Upper lobe of left lung (tissue), 6 donors: ENCODE results near the gene SEMA4A. TPM values are rescaled to one million over a fixed set of nuclear protein-coding genes. Genes with fewer than 3 reads are reported as not detected.
A peak's percentile ranks its signal among the peaks of the same experiment; 100 is the strongest.

Experiments used
- ATAC-seq, 2 donors: fragments of 200-7000 bp; cut with Tn5 transposase; one replicate each; pipeline ENCODE4 v1.9.1; 2022; ENCODE audit warnings: mild to moderate bottlenecking in 2 of 2, moderate library complexity in 2 of 2; ENCODE audit not compliant: low FRiP score in 2 of 2
- DNase-seq, 2 donors: peaks; one replicate each; pipeline ENCODE4 v3.0.0-alpha.2; 2019 to 2020
- H3K27ac ChIP-seq, 4 donors: fragments of 200-600 bp; sonication (generic); one replicate each; pipeline ENCODE4 v1.5.1; 2016 to 2019
- H3K27me3 ChIP-seq, 4 donors: fragments of 200-600 bp; sonication (generic); one replicate each; pipeline ENCODE4 v1.5.1; 2017 to 2019
- H3K36me3 ChIP-seq, 4 donors: fragments of 200-600 bp; sonication (generic); one replicate each; pipeline ENCODE4 v1.5.1; 2016 to 2019
- H3K4me1 ChIP-seq, 4 donors: fragments of 200-600 bp; sonication (generic); one replicate each; pipeline ENCODE4 v1.5.1; 2018 to 2019
- H3K4me3 ChIP-seq, 4 donors: fragments of 200-600 bp; sonication (generic); one replicate each; pipeline ENCODE4 v1.5.1; 2017 to 2019; ENCODE audit warnings: mild to moderate bottlenecking in 2 of 4, moderate library complexity in 1 of 4
- H3K9me3 ChIP-seq, 4 donors: fragments of 200-600 bp; sonication (generic); one replicate each; pipeline ENCODE4 v1.5.1; 2018 to 2019
- CTCF ChIP-seq, 6 experiments: fragments of 450-650 bp in 4 of 6; fragments of 200-600 bp in 2 of 6; sonication (generic) in 2 of 6; IDR thresholded peaks; one replicate each; pipeline ENCODE4 v1.5.1; 2016 to 2019; ENCODE audit warnings: antibody characterized with exemption in 6 of 6
- EP300 ChIP-seq, 4 donors: sonication (generic); formaldehyde crosslinking; IDR thresholded peaks; one replicate each; pipeline ENCODE4 v1.5.1; 2017; ENCODE audit warnings: antibody characterized with exemption in 4 of 4, control low read depth in 2 of 4
- POLR2A ChIP-seq, 4 donors: fragments of 450-650 bp; IDR thresholded peaks; one replicate each; pipeline ENCODE4 v1.5.1; 2016 to 2017; ENCODE audit warnings: antibody characterized with exemption in 4 of 4, mild to moderate bottlenecking in 2 of 4
- POLR2AphosphoS5 ChIP-seq, 2 donors: sonication (generic); formaldehyde crosslinking; IDR thresholded peaks; one replicate each; pipeline ENCODE4 v1.5.1; 2017; ENCODE audit warnings: antibody characterized with exemption in 2 of 2
- WGBS, 2 donors: methylation state at CpG; one replicate each; pipeline ENCODE4 v1.1.5; 2017 to 2018; 5-methylcytosine and 5-hydroxymethylcytosine counted together
- total RNA-seq, 6 donors: library from RNA; depleted of rRNA in 4 of 6; stranded (reverse); fragments of >200 nt in 4 of 6; gene quantifications; one replicate each; pipeline versions ENCODE4 v1.1.0 to v1.2.1, GENCODE V29; 2016 to 2021
- donor health status: DM: no; HTN: no; CAD: no; lungs with moderate emphysema.
- donor health status: DM: no; HTN: yes; CAD: no; lungs with severe emphysema.

The SEMA4A gene
- total RNA-seq, 6 donors from 2014 or later: 28.9 to 65.9 (median 33.5) TPM

DNA sequence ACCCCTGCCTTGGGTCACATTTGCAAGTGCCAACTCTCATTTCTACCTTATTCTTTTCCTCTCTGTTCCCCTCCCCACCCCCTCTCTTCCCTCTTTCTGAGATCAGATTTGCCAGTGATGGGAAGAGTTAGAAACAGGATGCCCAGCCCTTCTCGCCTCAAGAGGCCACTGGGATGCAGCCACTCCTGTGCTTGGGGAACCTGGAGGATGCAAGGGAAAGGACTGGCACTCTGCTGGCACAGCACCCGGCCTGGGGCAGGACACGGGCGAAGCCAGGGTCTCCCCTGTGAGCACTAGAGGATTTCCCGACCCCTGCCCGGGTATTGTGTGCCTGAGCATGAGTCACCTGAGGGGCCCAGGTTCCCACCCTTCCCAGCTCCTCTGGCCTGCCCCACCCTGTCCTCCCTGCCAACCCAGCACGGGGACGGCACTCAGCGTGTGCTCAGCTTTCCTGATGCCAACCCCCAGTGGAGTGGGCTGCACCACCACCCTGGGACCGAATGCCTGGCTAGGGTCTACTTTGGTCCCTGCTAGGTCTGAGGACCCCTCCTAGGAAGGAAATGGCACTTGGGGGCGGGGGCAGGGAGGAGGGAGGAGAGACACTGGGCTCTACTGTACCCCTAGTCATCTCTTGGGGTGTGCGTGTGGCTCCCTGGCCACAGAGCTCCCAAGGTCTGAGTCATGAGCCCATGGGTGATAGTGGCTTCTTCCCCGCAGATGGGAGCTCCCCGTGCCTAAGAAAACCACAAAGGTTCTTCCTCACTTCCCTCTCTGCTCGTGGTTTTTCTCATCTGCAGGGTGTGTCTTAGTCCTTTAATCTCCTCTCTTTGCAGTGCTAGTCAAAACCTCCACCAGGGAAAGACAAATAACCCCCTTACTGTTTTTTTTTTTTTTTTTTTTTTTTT is 26.5 kb upstream of the SEMA4A start:
- Histone ChIP-seq H3K27ac (peak overlapping the region; percentile 94 to 98 (median 96)), H3K4me3 (peak overlapping the region in 1 of 4 donors; percentile 29), H3K36me3 (peaks cover 11 to 15% (median 15%) of the 10 kb centered on the region in 4 donors), H3K27me3 (no peaks in the 10 kb centered on the region), H3K4me1 (peaks cover 87 to 91% (median 89%) of the 10 kb centered on the region in 4 donors), H3K9me3 (no peaks in the 10 kb centered on the region)
- TF ChIP-seq POLR2A (IDR thresholded peaks at IDR 0.05) (no peak), POLR2AphosphoS5 (IDR thresholded peaks at IDR 0.05) (peak; percentile 0 to 51), CTCF (IDR thresholded peaks at IDR 0.05) (no peak), EP300 (IDR thresholded peaks at IDR 0.05) (peak in 2 of 4 donors; percentile 14 to 62)
- DNase-seq (peak; percentile 71 to 81), ATAC-seq (peak; percentile 1 to 39)
- 28 to 33% methylated on average over 5 to 15 of the region's 15 CpGs for WGBS, 2 donors

DNA sequence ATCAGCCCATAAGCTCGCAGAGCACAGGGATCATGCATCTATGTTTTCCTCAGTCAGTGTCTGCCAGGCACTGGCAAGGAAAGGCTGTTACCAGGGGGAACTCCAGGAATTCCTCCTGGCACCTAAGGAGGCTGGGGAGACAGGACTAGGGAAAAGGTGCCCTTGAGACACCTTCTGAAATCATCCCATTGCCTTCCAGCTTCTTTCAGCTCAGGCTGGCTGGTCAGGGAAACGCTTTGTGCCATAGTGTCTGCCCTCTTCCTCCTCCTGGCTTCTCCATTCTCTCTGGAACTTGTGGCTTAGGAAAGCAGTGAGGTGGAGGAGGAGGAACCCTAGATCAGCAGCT is 25.1 kb upstream of the SEMA4A start:
- 63% methylated on average over 2 of the region's 2 CpGs for WGBS, 2 donors
- Histone ChIP-seq H3K4me1 (peaks cover 73 to 77% (median 75%) of the 10 kb centered on the region in 4 donors), H3K9me3 (no peaks in the 10 kb centered on the region), H3K4me3 (peak overlapping the region in 1 of 4 donors; percentile 9), H3K27ac (peak overlapping the region; percentile 87 to 97 (median 94)), H3K27me3 (no peaks in the 10 kb centered on the region), H3K36me3 (peaks cover 16 to 29% (median 27%) of the 10 kb centered on the region in 4 donors)
- no peak for TF ChIP-seq EP300 (IDR thresholded peaks at IDR 0.05)
- TF ChIP-seq POLR2AphosphoS5 (IDR thresholded peaks at IDR 0.05): no peak
- TF ChIP-seq CTCF (IDR thresholded peaks at IDR 0.05): no peak
- TF ChIP-seq POLR2A (IDR thresholded peaks at IDR 0.05): no peak
- DNase-seq (no peak), ATAC-seq (no peak)

- Histone ChIP-seq H3K36me3 (peaks cover 17 to 36% (median 33%) of the 10 kb centered on the region in 4 donors), H3K4me1 (peaks cover 68 to 71% (median 69%) of the 10 kb centered on the region in 4 donors), H3K27ac (peak overlapping the region; percentile 87 to 97 (median 94)), H3K4me3 (peak overlapping the region in 1 of 4 donors; percentile 9), H3K27me3 (no peaks in the 10 kb centered on the region), H3K9me3 (no peaks in the 10 kb centered on the region)
- 33 to 41% methylated on average over 8 of the region's 8 CpGs for WGBS, 2 donors
- TF ChIP-seq POLR2AphosphoS5 (IDR thresholded peaks at IDR 0.05): peak in 1 of 2 donors; percentile 22
- TF ChIP-seq EP300 (IDR thresholded peaks at IDR 0.05): no peak
- ATAC-seq: peak in 1 of 2 donors; percentile 1
- no peak for DNase-seq
Observed at GRCh38 chr1:156128654-156129597, 24.5 kb upstream of the SEMA4A start.

DNA sequence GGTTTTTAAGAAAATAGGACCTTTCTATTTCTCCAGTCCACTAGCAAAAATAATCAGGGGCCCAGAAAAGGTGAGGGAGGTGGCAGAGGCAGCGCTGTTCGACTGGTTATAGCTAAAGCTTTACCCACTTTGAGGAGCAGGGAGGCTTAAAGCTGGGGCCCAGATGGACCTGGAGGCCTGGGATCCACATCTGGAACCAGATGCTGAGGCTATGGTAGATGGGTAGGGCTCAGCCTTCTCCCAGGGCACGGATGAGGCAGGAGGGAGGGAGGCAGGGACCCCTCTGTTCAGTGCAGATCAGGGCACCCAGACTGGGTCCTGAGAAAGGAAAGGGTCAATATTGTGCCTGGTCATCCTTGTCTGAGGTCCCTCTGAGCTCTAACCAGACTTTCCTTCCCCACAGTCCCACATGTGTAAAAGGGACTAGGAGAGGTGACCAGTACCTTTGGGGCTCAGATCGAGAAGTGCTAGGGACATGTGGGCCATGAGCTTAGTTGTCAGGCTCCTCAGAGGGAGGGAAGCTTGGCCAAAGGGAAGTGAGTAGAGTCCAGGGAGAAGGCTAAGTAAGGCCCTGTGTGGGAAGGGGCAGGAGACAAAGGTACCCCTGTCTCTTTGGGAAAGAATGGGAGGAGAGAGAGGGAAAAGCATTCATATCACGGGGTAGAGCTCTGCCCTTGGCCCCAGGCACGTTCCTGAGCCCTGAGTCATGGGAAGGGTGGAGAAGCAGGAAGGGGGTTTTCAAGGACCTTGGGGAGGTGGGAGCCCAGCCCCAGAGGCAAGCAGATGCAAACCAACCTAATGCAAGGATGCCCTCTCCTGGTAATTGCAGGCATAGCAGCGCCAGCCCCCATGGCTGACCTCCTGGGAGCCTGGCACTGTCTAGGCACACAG is 23.5 kb upstream of the SEMA4A start:
- no peak for TF ChIP-seq EP300 (IDR thresholded peaks at IDR 0.05)
- peak; percentile 96 to 98 (median 98) for TF ChIP-seq CTCF (IDR thresholded peaks at IDR 0.05)
- peak in 1 of 4 donors; percentile 24 for TF ChIP-seq POLR2A (IDR thresholded peaks at IDR 0.05)
- peak; percentile 39 to 65 for TF ChIP-seq POLR2AphosphoS5 (IDR thresholded peaks at IDR 0.05)
- peaks cover 58 to 61% (median 59%) of the 10 kb centered on the region in 4 donors for H3K4me1 ChIP-seq
- no peaks in the 10 kb centered on the region for H3K9me3 ChIP-seq
- peaks cover 23 to 46% (median 44%) of the 10 kb centered on the region in 4 donors for H3K36me3 ChIP-seq
- WGBS, 2 donors: 41 to 42% methylated on average over 6 to 7 of the region's 7 CpGs
- H3K27me3 ChIP-seq: no peaks in the 10 kb centered on the region
- DNase-seq: peak in 1 of 2 donors; percentile 93
- peak overlapping the region in 1 of 4 donors; percentile 7 for H3K4me3 ChIP-seq
- H3K27ac ChIP-seq: peak overlapping the region; percentile 87 to 97 (median 94)
- peak; percentile 54 to 87 for ATAC-seq
